ENCODE data around the gene MESD.

- TF ChIP-seq SUZ12 (IDR thresholded peaks at IDR 0.05; ENCODE audit: extremely low read depth, insufficient read depth, insufficient read length) (no peak), ZNF274 (IDR thresholded peaks at IDR 0.05; ENCODE audit: low read depth, low read length) (no peak)
Measured at GRCh38 chr15:80992441-80992840, 2.8 kb upstream of the MESD start.

Measured in NT2/D1 (cell line).